HG02623 (cell line): ENCODE results near the gene PLXNC1.
"Not testable (repeated sequence)": the region's sequence is repeated elsewhere in the genome, so short reads cannot be mapped to it uniquely, and the experiment has no call there.

Experiments used
- ATAC-seq: cut with Tn5 transposase; IDR thresholded peaks from one replicate; pipeline ENCODE4 v1.9.1; 2021; ENCODE audit warnings: moderate library complexity; ENCODE audit not compliant: unreplicated experiment

PLXNC1 gene

GRCh38 chr12:94284859-94285258, 136.5 kb downstream of the PLXNC1 start:
- ATAC-seq = no peak

- ATAC-seq = no peak
Measured at GRCh38 chr12:94285943-94286582, 137.7 kb downstream of the PLXNC1 start.

- no peak for ATAC-seq
Measured at GRCh38 chr12:94286583-94287244, 138.3 kb downstream of the PLXNC1 start.

DNA sequence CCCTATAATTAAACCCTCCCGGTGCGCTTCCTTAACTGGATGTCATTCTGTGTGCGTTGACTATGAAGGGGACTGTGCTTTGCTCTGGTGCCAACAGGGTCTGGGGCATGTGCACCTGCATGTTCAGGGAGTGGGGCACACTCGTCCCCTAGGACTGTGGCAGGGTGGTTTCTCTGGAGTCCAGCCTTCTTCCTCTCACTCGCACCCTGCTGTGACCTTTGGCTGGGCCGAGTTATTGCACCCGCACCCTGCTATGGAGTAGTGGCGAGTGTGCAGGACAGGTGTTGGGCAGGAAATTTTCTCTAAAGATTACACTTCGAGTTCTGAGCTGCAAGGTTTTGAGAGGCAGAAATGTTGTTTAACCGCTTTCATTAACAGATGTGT, 138.9 kb downstream of the PLXNC1 start:
- no peak for ATAC-seq

DNA sequence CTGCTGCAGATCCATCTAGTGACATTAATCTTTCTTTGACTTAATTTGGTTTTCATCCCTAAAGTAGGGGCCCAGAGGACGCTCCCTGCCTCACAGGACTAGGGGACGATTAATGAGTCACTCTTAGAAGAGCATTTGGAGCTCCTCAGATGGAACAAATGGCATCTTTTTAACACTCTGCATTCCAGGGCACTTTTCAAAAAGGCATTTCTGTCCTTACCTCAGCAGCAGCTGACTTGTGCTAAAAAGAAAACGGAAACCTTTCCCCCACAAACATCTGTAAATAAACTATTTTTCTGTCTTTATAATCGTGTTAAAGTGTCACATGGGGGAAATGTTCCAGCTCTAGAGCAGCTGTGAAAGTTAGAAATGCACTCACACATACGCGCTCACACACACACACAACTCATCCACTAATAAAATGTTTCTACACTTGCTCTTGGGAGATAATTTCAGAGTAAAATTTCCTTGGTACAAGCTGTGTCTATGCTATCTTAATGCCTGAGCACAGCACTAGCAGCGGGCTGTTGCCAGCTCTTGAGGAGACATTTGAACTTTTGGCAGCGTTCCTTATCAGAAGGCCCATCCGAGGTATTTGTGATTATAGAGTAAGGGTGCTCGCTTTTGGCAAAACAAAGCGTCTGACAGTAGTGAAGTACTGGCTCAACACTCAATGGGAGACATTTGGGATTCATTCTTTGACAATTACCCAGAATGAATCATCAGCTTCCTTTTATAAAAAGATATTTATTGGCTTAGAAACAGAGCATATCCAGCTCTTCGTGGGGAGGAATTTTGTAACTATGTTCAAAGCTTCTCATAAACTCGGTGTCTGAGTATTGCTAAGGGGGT, 141.3 kb downstream of the PLXNC1 start:
- ATAC-seq = no peak

- no peak for ATAC-seq
Measured at GRCh38 chr12:94290353-94290752, 142.0 kb downstream of the PLXNC1 start.

DNA sequence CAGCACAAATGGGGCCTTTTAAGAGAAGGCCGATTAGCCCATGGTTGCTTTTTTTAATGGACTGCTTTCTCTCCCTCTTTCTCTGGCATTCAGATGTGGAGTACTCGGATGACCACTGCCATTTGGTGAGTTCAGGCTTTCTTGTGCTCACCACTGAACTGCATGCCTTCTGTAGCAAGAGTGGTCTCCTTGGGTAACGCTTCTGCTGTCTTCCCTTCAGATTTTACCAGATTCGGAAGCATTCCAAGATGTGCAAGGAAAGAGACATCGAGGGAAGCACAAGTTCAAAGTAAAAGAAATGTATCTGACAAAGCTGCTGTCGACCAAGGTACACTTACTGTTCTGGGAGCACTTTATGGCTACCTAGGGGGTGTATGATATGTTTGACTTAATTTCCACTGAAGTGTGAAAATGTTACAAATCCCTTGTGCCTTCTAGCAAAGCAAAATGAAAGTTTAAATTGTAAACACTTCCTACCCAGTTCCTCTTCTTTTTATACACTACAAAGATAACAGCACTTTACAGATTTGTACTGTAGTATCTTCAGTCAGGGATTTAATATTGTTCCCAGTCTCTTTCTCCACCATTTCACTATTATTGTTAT, 148.8 kb downstream of the PLXNC1 start:
- no peak for ATAC-seq

GRCh38 chr12:94297876-94298505, 149.6 kb downstream of the PLXNC1 start:
- ATAC-seq = no peak

- ATAC-seq = no peak
Measured at GRCh38 chr12:94299846-94300245, 151.5 kb downstream of the PLXNC1 start.

- no peak for ATAC-seq
Measured at GRCh38 chr12:94304012-94304411, 155.6 kb downstream of the PLXNC1 start.

GRCh38 chr12:94304566-94305061, 156.2 kb downstream of the PLXNC1 start:
- no peak for ATAC-seq

DNA sequence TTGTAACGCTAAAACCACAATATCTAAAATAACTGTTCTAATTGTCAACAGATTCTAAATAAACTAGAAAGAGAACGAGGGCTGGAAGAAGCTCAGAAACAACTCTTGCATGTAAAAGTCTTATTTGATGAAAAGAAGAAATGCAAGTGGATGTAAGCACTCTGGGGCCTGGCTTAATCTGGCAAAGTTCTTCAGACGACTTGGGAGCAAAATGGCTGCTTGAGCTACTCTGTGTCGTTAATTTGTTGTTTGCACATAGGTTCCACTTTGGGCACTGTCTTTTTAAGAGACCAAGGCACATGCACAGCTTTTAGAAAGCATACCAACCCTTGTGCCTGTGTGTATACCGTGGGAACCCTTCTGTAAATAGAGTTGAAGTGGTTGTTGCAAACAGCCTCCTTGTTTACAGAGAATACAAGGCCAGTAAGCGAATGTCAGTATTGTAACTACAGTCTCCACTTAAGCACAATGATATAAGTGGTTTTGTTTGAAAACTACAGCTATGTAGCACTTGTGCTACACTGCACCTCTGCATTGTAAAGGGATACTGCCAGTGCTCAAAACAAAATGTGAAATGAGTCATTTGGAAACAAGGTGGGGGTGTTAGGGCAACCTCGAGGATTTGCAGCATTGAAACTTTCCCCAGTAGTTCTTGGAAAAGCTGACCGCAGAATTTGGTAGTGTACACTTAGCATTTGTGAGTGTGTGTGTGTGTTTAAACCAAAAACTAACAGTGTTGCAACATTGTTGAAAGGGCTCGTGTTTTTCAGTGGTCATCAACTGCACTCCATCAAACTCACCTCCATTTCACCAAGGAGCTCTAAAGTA, 157.0 kb downstream of the PLXNC1 start:
- peak; percentile 51 for ATAC-seq

DNA sequence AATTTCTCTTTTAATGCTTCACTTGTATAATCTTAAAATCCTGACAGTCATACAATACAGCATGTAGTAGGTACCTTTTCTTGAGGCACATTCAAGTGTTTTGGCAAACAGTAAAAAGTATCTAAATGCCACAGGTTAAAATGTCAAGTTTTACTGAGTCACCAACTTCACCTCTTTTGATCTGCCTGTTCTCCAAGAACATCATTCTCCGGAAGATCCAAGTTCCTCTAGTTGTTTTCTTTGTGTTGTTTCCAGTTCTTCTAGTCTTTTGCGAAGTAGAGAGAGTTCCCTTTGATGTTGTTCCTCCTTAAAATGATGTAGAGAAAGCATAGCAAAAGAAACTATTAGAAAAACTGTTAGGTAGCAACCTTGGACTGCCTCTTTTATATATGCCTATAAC, 160.2 kb downstream of the PLXNC1 start:
- no peak for ATAC-seq

DNA sequence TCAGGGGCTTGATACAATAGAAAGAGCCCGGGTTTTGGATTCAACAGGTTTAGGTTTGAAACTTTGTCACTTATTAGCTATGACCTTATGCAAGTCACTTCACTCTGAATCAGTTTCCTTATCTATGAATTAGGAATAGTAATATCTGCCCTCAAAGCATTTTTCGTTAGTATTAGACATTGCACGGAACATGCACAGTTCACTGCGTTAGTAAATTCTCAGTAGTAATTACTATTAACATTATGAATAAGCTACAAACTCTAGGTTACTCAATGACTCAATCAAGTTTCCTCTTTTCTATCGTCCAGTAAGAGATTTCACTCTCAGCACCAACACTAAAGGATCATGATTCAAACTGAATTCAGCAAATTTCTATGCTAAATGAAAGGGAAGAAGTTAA, 161.0 kb downstream of the PLXNC1 start:
- peak; percentile 56 for ATAC-seq

DNA sequence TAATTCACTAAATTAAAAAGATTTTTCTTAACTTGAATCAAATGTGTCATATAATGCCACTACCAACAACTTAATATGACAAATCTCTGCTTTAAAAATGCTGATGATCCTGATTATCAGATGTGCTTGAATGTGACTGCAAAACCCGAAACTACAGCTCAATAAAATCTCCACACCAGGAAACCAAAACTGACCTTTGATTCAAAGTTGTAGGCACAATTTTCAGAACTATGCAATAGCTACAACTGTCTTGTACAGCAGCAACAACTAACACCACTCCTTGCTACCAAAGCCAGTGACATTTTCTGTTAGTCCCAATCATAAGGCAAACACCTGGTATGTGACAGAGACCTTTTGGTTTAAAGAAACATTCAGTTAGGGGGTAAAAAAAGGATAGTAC, 164.0 kb downstream of the PLXNC1 start:
- ATAC-seq = no peak

GRCh38 chr12:94316600-94316999, 168.2 kb downstream of the PLXNC1 start:
- not testable (repeated sequence) for ATAC-seq

DNA sequence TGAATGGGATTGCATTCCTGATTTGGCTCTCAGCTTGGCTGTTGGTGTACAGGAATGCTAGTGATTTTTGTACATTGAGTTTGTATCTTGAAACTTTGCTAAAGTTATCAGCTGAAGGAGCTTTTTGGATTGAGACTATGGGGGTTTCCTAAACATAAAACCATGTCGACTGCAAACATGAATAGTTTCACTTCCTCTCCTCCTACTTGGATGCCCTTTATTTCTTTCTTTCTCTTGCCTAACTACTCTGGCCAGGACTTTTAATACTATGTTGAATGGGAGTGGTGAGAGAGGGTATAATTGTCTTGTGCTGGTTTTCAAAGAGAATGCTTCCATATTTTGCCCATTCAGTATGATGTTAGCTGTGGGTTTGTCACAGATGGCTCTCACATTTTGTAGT, 169.8 kb downstream of the PLXNC1 start:
- ATAC-seq = no peak

DNA sequence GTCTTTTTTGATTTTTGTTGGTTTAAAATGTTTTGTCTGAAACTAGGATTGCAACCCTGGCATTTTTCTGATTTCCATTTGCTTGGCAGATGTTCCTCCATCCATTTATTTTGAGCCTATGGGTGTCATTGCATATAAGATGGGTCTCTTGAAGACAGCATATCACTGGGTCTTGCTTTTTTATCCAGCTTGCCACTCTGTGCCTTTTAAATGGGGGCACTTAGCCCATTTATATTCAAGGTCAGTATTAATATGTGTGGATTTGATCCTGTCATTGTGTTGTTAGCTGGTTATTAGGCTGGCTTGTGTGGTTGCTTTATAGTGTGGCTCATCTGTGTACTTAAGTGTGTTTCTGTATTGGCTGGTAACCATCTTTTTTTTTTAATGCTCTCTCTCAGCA, 171.7 kb downstream of the PLXNC1 start:
- no peak for ATAC-seq

- no peak for ATAC-seq
Measured at GRCh38 chr12:94322346-94322745, 174.0 kb downstream of the PLXNC1 start.

- ATAC-seq = no peak
Measured at GRCh38 chr12:94326234-94326633, 177.9 kb downstream of the PLXNC1 start.
